ENCODE results near the gene KDM1B.

GRCh38 chr6:18242062-18242851, 87.0 kb downstream of the KDM1B start:
- TF ChIP-seq CTCF (IDR thresholded peaks at IDR 0.05) (no peak), ZFX (IDR thresholded peaks at IDR 0.05; ENCODE audit: borderline replicate concordance) (no peak)

Data from 22Rv1 (cell line).